Calu3 (cell line): ENCODE measurements around the gene SPANXN2. TPM values are rescaled to one million over a fixed set of nuclear protein-coding genes. Genes with fewer than 3 reads are reported as not detected.

Experiments used
- BruUV-seq: library from RNA; stranded (reverse); fragments of 400-500 nt; replicated peaks from 2 replicates; lab custom pipeline; 2021; lab: Mats Ljungman, UMichigan
- CTCF ChIA-PET: fragments of 300-600 bp; sonication (Branson Sonifier 250); formaldehyde crosslinking; loops from one replicate; lab custom pipeline; 2022; ENCODE audit warnings: antibody characterized with exemption; lab: Charles Lee
- DNase-seq: peaks from one replicate; pipeline ENCODE4 v3.0.0; 2022
- H3K27ac Mint-ChIP-seq: one replicate; pipeline ENCODE4 v1.8.0; 2022; ENCODE audit warnings: mixed read lengths; ENCODE audit not compliant: unreplicated experiment
- H3K27me3 Mint-ChIP-seq: one replicate; pipeline ENCODE4 v1.8.0; 2022; ENCODE audit warnings: mixed read lengths; ENCODE audit not compliant: unreplicated experiment
- H3K36me3 Mint-ChIP-seq: one replicate; pipeline ENCODE4 v1.8.0; 2022; ENCODE audit warnings: mild to moderate bottlenecking, moderate library complexity, mixed read lengths; ENCODE audit not compliant: insufficient read depth, unreplicated experiment
- H3K4me1 Mint-ChIP-seq: one replicate; pipeline ENCODE4 v1.8.0; 2022; ENCODE audit warnings: mild to moderate bottlenecking, low read depth, mixed read lengths; ENCODE audit not compliant: unreplicated experiment
- H3K4me3 Mint-ChIP-seq: one replicate; pipeline ENCODE4 v1.8.0; 2022; ENCODE audit warnings: mild to moderate bottlenecking, low read depth, moderate library complexity, mixed read lengths; ENCODE audit not compliant: unreplicated experiment
- H3K9me3 Mint-ChIP-seq: one replicate; pipeline ENCODE4 v1.8.0; 2022; ENCODE audit warnings: low read depth, mixed read lengths; ENCODE audit not compliant: unreplicated experiment
- CTCF ChIP-seq: fragments of 200-600 bp; IDR thresholded peaks from one replicate; pipeline ENCODE4 v1.8.0; 2022; ENCODE audit warnings: antibody characterized with exemption; ENCODE audit not compliant: unreplicated experiment
- intact Hi-C: fragments of 100-400 bp; cut with micrococcal nuclease; formaldehyde crosslinking; loops from one replicate; pipeline ENCODE4 v1.10.0; 2022; ENCODE audit not compliant: unreplicated experiment
- total RNA-seq: library from RNA; stranded (reverse); gene quantifications from 2 replicates; pipeline ENCODE4 v1.2.3, GENCODE V29; 2022

Gene SPANXN2
- total RNA-seq, 1 experiment from 2014 or later: not detected

- peaks cover 6% of the 10 kb centered on the region for H3K9me3 Mint-ChIP-seq
- intact Hi-C loops: no loop called here
- H3K27me3 Mint-ChIP-seq: no peaks in the 10 kb centered on the region
- CTCF ChIA-PET: no interaction called here
- no peak for DNase-seq
- no peaks in the 10 kb centered on the region for H3K4me1 Mint-ChIP-seq
- no TSS peak for BruUV-seq
- no peak overlapping the region for H3K4me3 Mint-ChIP-seq
- H3K36me3 Mint-ChIP-seq: no peaks in the 10 kb centered on the region
- H3K27ac Mint-ChIP-seq: no peak overlapping the region
- no peak for TF ChIP-seq CTCF
Observed at GRCh38 chrX:143694885-143695284, 25.7 kb downstream of the SPANXN2 start.

DNA sequence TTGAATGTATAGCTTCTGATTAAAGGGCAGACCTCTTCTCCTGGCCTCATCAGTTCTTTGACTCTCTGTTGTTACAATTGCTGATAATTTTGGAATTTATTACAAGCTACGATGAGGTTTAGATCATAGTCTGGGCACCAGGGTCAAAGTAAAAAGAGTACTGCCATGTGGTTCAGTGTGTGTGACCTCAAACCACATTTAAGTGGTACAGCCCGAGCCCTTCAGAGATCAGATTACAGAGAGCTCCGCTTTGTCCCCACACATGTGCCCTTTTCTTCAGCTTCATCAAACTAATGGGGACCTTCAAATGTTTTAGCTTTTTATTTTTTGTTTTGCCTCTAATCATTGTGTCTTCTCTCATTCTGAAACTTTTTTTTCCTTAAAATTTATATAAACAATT lies 37.1 kb downstream of the SPANXN2 start:
- Mint-ChIP-seq H3K9me3 (peaks cover 2% of the 10 kb centered on the region), H3K27ac (no peak overlapping the region), H3K27me3 (no peaks in the 10 kb centered on the region), H3K4me3 (no peak overlapping the region), H3K36me3 (no peaks in the 10 kb centered on the region), H3K4me1 (no peaks in the 10 kb centered on the region)
- intact Hi-C loops: no loop called here
- TF ChIP-seq CTCF: no peak
- no peak for DNase-seq
- CTCF ChIA-PET: no interaction called here
- no TSS peak for BruUV-seq

- Mint-ChIP-seq H3K4me3 (no peak overlapping the region), H3K4me1 (no peaks in the 10 kb centered on the region), H3K27ac (no peak overlapping the region), H3K9me3 (peaks cover 6% of the 10 kb centered on the region), H3K36me3 (no peaks in the 10 kb centered on the region), H3K27me3 (no peaks in the 10 kb centered on the region)
- CTCF ChIA-PET: no interaction called here
- intact Hi-C loops: no loop called here
- no peak for DNase-seq
- BruUV-seq: no TSS peak
- no peak for TF ChIP-seq CTCF
Observed at GRCh38 chrX:143674926-143675325, 45.6 kb downstream of the SPANXN2 start.

DNA sequence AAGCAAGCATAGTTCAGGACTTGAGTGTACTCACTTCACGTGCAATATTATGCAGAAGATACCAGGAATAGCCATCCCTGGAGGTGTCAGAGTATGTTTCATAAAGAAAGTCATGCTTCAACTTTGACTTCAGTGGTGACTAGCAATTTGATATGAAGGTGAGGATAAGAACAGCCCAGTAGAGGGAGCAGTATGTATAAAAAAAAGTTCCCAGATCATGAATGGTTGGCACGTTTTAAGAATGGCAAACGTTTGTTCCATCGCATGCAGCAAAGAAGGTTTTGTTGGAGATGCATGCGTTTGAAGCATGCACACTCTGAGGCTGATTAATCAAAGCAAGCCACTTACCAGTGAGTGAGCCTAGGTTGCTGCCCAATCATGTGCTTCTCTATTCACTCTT lies 51.2 kb downstream of the SPANXN2 start:
- Mint-ChIP-seq H3K27ac (no peak overlapping the region), H3K27me3 (no peaks in the 10 kb centered on the region), H3K4me1 (no peaks in the 10 kb centered on the region), H3K4me3 (no peak overlapping the region), H3K9me3 (peaks cover 3% of the 10 kb centered on the region), H3K36me3 (no peaks in the 10 kb centered on the region)
- no peak for DNase-seq
- TF ChIP-seq CTCF: no peak
- intact Hi-C loops: no loop called here
- BruUV-seq: no TSS peak
- CTCF ChIA-PET: interaction anchor here (0.7 kb wide), 1 partner anchor 554 kb away, joined by 6 read pairs; no protein-coding TSS in a partner anchor
